GM12872 (cell line): ENCODE results near the gene NOP56.

Experiments
- TF ChIP-seq, protein P1 (sequence below): IDR thresholded peaks from 3 replicates; pipeline ENCODE4 v1.5.1; 2011; ENCODE audit warnings: low read depth, mild to moderate bottlenecking, low read length, moderate library complexity; ENCODE audit not compliant: insufficient read depth

The NOP56 gene

DNA sequence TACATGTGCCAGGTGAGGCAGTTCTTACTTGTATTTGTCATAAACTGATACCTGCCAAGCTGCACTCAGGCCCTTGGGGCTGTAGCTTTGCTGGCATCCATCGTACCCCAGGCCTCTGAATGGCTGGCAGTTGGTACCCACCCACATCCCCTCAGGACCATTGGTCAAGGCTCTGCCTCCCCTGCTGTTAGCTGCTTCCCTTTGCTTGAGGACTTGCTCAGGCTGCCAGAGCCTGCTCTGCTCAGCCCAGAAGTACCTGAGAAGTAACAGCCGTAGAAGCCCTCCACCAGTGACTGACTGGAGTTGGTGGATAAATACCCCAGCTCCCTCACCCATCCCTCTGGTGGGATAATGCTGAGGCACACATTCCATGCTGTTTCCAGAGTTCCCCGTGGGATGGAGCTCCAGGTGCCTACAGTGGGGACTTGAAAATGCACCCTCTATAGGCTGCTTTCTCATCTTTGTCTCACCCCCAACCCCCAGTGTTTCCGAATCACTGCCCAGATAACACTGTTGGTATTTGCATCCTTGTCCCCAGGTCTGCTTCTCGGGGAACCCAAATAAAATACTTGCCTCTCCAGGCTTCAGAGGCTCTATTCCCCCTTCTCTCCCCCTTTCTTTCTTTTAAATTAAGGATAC is 47.5 kb downstream of the NOP56 start:
- TF ChIP-seq, protein P1, sequence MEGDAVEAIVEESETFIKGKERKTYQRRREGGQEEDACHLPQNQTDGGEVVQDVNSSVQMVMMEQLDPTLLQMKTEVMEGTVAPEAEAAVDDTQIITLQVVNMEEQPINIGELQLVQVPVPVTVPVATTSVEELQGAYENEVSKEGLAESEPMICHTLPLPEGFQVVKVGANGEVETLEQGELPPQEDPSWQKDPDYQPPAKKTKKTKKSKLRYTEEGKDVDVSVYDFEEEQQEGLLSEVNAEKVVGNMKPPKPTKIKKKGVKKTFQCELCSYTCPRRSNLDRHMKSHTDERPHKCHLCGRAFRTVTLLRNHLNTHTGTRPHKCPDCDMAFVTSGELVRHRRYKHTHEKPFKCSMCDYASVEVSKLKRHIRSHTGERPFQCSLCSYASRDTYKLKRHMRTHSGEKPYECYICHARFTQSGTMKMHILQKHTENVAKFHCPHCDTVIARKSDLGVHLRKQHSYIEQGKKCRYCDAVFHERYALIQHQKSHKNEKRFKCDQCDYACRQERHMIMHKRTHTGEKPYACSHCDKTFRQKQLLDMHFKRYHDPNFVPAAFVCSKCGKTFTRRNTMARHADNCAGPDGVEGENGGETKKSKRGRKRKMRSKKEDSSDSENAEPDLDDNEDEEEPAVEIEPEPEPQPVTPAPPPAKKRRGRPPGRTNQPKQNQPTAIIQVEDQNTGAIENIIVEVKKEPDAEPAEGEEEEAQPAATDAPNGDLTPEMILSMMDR, result no peak

DNA sequence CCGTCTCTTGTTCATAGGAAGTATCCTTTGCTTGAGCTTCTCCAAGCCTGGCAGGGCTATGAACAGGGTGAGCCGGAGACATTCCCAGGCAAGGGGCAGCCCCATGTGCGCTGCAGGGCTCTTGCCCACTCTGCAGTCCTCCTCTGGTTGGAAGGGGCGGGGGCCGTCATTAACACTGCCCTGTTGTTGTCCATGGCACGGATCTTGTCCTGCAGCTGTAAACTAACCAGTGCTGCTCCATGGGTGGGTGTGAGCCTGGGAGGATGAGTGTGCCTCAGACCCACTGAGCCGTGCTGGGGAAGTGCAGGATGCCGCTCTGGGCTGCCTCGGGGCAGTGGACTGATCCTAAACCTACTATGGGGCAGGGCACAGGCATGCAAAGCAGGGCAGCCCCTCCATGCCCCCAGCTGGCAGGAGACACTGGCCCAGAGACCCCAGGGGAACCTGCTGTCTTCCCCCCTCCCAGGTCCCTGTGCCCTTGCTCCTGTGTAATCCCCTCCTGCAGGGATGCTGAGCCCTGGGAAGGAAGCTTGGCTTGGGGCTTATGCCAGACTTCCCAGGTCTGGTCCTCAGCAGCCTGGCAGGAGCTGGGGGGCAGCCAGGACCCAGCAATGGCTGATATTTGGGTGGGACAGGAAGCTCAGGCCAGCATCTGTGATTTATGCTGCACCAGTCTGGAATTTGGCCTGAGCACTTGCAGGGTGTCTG is 48.6 kb downstream of the NOP56 start:
- TF ChIP-seq, protein P1, result no peak

DNA sequence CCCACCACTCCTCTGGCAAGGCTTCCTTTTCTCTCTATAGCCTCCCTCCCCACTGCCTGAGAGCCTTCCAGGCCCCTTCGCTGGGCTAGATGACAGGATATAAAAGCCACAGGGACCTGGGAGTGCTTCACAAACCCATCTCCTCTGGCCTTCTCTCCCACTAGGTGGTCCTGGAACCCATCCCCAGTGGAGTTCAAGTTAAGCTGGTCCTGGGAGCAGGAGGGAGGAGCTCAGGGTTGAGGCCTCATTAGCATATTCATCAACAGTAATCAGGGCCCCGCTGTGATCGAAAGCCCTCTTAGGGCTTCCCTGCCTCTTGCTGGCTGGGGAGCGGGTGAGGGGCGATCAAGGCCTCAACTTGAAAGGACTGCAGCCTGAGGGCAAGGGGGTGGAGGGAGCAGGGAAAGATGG is 49.2 kb downstream of the NOP56 start:
- TF ChIP-seq, protein P1, result no peak

DNA sequence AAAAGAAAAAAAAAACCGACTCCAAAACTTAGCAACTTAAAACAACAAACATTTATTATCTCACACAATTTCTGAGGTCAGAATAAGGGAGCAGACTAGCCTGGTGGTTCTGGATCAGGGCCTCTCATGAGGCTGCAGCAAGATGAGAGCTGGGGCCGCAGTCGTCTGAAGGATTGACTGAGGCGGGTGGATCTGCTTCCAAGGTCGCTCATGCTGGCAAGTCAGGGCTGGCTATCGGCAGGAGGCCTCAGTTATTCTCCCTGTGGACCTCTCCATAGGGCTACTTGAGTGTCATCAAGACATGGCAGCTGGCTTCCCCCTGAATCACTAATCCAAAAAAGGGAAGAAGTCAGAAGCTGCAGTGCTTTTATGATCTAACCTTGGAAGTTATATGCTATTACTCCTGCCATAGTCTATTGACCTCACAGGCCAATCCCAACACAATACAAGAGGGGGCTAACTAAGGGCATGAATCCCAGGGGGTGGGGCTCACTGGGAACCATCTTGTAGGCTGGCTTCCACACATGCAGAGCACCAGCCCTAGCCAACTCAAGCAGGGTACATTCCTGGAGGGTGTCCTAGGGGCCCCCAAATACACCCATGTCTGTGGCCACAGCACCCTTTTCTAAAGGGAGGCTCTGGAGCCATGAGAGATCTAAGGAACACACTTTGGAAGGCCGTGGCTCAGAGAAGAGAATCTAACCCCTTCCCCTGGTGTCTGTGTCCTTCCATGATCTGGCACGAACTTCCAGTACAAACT is 51.5 kb downstream of the NOP56 start:
- TF ChIP-seq, protein P1, result no peak

DNA sequence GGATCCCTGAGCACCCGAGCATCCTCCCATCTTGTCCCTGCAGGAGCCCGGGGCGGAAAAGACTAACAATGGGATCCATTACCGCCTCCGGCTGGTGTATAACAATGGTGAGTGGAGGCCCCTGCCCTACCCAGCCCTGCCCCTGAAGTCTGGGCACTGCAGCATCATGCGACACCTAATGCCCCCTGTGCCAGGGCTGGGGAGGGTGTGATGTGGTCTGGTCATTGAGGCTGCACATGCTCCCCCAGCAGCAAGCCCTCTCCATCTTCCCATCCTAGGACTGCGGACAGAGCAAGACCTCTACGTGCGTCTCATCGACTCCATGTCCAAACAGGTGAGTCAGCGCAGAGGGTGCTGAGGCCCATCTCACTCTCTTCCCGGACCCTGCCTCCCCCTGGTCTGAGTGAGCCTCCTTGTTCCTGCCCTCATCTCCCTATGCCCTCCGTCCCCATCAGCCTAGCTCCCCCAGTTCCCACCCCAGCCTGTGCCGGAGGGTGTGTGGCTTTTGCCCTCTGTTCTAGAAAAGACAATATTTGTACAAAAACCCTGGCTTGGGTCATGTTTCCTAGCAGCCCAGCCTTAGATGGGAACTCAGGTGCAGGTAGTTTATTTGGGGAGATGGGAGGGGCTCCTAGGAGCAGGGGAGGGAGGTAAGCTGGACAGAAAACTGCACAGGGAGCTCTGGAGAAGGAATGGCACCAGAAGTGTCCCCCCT is 53.7 kb downstream of the NOP56 start:
- TF ChIP-seq, protein P1, result no peak

- TF ChIP-seq, protein P1, result no peak
Observed at GRCh38 chr20:2706688-2707352, 54.4 kb downstream of the NOP56 start.
